OCI-LY3 (cell line): ENCODE measurements around the gene TNFAIP2.

Source experiments
- EZH2phosphoT487 ChIP-seq: fragments of 200-600 bp; shearing (Covaris generic); IDR thresholded peaks from 2 replicates; pipeline ENCODE4 v1.6.1; 2018; ENCODE audit warnings: antibody characterized with exemption, mixed run types, low read depth
- TF ChIP-seq, protein P1 (sequence below): fragments of 200-600, 300-600 bp; sonication (generic); IDR thresholded peaks from 2 replicates; pipeline ENCODE4 v1.5.1; 2014; ENCODE audit warnings: antibody characterized with exemption, low read length, low read depth

DNA sequence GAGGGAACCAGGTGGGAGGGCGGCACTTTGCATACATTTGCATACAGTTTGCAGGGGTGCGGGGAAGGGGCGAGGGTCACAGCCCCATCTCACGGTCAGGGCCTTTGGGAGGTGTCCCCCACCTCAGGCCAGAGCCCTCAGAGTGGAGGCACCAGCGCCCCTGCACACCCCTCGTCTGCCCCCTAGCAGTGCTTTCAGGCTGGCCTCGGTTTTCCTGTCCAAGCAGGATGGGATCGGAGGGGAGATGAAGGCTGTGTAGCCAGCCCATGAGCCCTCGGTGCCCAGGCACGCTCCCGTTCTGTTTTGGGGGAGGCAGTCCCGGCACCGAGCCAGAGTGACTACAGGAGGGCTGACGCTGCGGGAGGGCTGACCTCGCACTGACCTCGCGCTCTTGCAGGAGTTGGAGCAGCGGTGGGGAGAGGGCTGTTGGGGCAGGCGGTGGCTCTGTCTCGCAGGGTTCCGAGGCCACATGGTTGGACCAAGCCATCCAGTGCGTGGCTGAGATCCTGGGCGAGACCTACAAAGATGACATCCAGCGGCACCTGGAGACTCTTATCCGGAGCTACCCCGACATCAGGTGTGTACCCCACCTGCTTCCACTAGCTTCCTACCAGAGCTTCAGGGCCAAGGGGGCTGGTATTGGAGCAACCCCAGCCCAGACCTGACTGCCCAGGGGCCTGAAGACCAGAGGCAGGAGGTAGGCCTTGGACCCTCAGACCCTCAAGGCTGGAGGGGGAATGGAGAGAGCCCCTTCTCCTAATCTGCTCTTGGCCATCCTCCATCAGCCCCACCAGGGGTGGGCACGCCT, 15.1 kb upstream of the TNFAIP2 start:
- TF ChIP-seq, protein P1, sequence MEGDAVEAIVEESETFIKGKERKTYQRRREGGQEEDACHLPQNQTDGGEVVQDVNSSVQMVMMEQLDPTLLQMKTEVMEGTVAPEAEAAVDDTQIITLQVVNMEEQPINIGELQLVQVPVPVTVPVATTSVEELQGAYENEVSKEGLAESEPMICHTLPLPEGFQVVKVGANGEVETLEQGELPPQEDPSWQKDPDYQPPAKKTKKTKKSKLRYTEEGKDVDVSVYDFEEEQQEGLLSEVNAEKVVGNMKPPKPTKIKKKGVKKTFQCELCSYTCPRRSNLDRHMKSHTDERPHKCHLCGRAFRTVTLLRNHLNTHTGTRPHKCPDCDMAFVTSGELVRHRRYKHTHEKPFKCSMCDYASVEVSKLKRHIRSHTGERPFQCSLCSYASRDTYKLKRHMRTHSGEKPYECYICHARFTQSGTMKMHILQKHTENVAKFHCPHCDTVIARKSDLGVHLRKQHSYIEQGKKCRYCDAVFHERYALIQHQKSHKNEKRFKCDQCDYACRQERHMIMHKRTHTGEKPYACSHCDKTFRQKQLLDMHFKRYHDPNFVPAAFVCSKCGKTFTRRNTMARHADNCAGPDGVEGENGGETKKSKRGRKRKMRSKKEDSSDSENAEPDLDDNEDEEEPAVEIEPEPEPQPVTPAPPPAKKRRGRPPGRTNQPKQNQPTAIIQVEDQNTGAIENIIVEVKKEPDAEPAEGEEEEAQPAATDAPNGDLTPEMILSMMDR: no peak
- TF ChIP-seq EZH2phosphoT487: no peak
